OCI-M2 (cell line): Measurements from ENCODE around the gene PRDM5.

ENCODE experiments used
- DNase-seq: peaks from one replicate; lab custom pipeline; 2025; ENCODE audit not compliant: unreplicated experiment; lab: John Stamatoyannopoulos, UW

The PRDM5 gene

DNA sequence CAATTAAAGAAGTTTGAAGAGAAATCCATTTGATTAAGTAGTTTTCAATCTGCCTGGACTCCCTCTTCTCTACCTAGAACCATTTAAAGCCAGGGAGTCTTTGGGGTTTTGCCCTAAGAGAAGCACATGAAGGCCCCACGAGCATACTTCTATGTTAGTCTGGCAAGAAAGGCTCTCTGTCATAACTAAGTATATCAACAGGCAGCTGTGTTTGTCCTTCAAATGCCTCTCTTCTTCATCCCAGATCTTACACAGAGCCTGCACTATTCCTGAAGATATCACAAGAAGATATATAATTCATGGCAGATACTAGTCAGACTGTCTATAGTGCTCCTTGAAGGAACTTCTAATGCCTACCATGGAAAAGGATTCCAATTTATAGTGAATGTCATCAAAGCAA, 206.2 kb downstream of the PRDM5 start:
- no peak for DNase-seq

DNA sequence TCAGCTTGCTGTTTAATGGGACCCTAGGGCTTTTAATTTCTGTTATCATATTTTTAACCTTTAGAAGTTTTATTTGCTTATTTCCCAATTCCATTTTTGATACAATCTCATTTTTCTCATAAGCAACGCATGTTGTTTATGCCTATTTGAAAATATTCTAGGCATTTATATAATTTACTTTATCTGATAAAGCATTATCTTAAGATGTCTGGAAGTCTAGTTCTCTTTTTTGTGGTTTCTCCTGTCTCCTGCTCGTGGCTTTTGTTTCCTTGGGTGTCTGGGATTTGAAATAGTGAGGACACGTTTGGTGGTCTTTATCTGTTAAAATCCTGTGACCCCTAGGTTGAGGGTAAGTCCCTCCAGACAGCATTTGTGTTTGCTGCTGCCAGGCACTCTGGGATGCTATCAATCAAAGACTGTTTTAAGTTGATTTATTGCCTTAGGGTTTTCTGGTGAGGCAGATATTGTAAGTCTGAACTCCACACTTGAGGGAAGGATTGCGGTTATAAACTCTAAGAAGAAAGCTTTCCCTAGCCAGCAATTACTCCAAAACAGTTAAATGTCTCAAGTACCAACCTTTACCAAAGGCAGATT, 208.0 kb downstream of the PRDM5 start:
- no peak for DNase-seq

DNA sequence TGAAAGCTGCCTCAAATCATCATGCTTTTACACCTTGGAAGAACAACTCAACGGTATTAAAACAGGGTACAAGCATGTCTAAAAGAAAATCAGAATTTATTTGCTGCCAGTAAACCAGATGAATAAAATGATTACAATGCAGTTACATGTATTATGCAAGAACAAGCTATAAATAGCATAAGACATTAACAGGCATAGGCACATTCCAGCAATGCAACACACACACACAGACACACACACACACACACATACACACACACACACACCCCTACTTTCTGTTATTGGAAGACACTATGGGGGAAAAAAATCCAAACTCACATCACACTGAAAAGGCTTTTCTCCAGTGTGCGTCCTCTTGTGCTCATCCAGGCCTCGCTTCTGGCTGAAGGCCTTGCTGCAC, 212.5 kb downstream of the PRDM5 start:
- DNase-seq, result no peak

DNA sequence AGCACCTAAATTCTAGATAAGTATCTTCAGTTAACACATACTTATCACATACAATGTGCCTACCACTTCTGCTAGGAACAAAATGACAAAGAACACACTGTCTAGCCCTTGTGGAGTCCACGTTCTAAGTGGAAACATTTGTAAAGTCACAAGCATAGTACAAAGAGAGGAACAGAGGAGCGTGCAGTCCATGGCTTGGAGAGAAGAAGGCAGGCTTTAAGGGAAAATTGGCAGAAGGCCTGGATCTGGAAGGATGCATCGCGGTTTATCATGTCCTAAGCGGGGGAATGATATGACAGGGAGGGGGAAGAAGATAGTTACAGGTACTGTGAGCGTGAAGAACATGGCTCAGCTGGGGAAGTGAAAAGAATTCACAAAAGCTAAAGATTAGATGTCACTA, 218.0 kb downstream of the PRDM5 start:
- no peak for DNase-seq

DNA sequence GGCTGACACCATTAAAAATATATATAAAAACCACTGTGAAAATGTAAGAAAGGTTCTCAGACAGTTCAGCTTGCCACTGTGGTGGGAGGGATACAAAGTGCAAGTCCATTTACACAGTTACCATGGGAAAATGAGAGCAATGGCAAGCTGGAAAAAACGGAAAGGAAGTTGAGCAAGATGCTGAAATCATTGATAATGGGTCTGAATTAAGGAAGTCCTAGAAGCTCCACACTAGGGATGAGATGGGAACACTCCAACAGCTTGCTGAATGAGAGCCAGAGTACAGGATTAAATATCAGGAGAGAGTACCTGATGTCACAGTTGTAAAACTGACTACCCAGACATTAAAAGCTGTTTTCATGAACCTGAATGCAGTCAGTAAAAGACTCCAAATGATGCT, 218.6 kb downstream of the PRDM5 start:
- no peak for DNase-seq

DNA sequence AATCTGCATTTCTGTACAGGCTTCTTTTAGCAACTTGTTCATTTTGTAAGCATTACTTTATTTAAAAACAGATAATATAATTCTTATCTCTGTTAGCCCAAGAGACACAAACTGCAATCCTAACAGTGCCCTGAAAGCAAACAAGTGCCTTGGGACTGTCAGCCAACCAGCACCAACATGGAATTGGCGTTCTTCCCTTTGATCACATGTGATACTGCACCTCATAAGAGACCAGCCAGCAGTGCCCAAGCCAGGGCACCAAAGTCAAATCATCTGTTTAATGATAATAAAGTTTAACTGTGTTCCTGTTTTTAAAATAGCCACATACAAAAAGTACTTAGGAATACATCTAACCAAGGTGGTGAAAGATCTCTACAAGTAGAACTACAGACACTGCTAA, 223.2 kb downstream of the PRDM5 start:
- DNase-seq, result no peak

DNA sequence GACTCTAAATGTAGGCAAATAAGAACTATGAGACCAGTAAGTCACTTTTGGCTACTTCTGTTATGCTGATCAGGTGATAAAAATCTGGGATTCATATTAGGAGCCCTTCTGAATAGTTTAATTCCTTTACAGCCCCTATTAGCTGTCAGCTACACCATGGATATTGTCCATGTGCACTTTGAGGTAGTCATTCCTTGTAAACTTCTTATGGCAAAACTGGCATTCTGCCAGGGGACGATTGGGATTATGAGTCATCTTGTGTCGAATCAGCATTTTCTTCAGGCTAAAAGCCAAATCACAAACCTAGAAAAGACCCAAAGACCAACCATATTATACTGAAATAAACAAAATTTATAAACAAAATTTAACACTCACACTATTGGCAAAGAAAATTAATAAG, 227.6 kb downstream of the PRDM5 start:
- no peak for DNase-seq

DNA sequence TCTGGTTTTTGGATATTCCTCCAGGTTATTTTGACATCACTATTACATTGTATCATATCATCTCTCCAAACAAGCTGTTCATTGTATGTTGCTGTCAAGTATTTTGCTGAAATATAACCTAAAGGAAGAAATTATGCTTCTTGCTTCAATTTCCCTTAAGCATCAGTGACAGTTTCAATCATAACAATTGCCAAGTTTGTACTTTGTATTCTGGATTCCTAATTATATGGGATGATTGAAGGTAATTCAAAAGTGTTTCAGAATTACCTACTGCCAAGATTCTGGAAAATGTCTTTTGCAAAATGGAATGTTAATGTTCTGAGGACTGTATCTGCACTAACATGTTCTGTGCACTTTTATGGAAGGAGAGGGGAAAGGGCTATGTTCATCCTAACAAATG, 228.7 kb downstream of the PRDM5 start:
- DNase-seq, result no peak

DNA sequence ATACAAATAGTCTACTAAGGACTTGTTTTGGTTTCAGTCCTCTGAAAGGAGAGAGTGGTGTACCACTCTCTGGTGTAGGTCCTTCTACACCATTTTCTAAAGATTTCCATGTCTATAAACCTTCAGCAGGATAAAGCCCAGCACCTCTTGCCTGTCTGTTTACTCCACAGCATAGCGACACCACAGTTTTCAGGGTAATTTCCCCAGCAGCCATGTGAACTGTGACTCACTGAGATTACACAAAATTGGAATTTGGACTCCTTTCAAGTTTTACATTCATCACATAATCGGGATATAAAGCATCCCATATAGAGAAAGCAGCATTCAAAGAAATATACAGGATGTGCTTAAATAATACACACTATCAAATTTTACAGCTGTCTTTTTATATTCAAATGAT, 229.6 kb downstream of the PRDM5 start:
- no peak for DNase-seq

DNA sequence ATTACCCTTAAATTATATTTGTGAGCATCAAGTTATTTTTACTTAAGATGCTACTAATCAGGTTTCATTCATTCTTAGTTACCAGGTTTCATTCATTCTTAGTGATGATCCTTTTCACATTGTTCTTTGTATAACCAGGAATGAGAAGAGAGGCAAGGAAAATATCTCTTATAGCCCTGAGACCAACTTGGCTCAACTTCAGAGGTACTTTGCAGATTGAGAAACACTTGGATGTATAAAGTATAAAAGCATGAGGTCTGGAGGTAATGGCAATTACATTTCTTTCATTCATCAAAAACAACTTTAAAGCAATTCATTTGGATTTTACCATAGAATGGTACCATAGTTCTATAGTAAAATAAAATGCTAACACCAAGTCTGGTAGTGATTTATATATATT, 231.0 kb downstream of the PRDM5 start:
- DNase-seq, result no peak

DNA sequence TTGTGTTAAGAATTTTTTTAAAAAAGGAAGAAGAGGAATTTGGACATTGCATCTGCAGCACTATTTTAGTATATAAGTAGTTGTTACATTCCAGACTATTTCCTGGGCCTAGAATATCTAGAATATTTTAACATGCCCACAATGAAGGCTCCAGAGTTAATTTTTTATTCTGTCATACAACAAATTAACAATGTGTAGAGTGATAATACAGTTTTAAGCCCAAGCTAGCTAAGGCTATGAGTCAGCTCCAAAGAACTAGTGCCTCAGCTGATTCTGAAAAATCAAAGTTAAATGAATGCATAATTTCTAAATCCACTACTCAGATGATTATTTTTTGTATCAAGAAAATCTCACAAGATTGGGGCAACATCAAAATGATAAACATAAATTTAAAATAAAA, 231.4 kb downstream of the PRDM5 start:
- no peak for DNase-seq

DNA sequence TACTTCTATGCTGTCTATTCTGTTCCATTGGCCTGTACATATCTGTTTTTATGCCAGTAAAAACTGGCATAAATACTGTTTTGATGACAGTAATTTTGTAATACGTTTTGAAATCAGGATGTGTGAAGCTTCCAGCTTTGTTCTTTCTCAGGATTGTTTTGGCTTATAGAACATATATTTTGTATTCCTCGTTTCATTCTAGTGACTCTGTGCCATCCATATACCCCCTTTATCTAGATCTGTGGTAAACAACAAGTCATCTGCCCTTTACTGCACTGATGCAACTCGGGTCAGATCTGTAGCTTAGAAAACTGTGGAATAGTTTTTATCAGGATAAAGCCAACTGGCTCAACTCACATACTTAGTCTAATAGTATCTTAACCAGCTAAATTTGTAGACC, 233.7 kb downstream of the PRDM5 start:
- no peak for DNase-seq

DNA sequence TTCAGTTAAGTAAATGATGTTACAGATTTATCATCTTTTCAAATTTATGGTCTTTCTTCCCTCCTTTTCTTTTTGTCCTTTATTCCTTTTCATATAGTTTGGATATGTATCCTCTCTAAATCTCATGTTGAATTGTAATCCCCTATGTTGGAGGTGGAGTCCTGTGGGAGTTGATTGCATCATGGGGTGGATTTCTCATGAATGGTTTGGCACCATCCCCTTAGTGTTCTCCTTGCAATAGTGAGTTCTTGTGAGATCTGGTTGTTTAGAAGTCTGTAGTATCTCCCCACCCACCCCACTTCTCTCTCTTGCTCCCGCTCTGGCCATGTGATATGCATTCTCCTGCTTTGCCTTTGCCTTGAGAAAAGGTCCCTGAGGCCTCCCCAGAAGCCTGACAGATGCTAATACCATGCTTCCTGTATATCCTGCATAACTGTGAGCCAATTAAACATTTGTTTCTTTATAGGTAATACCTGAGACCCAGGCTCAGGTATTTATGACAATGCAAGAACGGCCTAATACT, 236.7 kb downstream of the PRDM5 start:
- no peak for DNase-seq

DNA sequence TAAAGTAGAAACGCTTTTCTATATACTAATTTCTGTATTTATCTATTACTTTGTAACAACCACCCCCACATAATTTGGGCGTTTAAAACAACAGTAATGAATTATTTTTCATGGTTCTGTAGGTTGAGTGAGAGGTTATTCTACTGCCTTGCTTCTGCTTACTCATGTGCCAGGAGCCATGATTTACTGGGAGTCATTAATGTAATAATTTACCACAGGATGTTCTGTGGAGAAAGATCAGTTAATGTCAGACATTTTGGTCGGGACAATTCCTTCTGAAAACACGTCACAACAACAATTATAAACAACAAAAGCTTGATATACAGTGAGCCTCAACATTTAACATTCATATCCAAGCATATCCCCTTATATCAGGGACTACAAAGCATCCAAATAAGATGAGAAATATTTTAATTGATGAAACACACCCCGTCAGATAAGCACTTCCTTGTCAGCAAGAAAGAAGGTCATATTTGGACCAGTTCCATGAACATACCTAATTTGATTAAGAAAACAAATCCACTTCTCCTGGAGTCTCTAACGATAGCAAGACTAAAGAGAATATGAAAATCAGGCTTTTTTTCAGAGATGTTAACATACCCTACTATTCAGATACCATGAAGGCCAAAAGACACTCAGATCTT, 238.5 kb downstream of the PRDM5 start:
- DNase-seq, result no peak

DNA sequence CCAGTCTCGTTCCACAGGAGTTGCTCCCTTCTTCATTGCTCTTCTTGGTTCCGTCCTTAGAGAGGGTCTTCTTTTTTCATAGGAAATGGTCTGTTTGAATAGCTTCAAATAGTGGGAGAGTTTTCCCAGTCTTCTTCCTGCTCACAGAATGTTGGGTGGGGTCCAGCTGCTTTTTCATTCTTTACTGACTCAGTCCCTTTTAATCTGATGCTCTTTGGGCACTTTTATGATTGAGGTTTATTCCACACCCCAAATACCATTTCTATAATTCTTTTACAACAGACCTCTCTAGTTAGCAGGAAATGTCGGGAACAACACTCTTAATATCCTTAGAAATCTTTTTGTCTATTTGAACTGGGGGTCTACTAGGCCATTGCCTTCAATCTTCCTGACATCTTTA, 239.5 kb downstream of the PRDM5 start:
- no peak for DNase-seq

DNA sequence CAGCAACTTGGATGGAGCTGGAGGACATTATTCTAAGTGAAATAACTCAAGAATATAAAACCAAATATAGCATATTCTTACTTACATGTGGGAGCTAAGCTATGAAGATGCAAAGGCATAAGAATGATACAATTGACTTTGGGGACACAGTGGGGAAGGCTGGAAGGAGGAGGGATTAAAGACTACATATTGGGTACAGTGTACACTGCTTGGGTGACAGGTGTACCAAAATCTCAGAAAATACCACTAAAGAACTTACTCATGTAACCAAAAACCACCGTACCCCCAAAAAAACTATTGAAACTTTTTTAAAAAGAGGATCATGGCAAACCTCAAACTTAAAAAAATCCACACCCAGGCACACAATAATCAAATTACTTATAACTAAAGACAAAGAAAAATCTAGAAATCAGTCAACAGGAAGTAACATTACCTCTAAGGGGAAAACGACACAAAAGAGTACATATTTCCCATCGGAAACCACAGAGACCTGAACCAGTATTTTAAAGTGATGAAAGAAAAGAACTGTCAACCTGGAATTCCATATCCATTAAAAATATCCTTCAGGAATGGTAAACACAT, 241.8 kb downstream of the PRDM5 start:
- no peak for DNase-seq

DNA sequence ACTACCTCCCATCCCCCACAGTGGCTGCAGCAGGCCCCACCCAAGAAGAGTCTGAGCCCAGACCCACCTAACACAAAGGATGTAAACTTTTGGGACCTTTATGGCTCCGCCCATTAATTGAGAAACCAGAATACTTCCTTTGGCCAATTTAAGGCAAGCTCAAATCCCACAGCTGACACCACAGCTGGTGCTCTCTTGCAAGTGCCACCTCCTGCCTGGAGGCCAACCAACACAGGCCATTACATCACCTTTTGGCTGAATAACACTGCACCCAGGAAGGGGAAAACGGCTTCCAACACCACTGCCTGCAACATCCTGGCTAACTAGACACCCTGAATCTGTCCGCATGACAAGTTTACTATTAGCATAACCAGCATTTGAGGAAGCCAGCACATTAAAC, 248.8 kb downstream of the PRDM5 start:
- no peak for DNase-seq

DNA sequence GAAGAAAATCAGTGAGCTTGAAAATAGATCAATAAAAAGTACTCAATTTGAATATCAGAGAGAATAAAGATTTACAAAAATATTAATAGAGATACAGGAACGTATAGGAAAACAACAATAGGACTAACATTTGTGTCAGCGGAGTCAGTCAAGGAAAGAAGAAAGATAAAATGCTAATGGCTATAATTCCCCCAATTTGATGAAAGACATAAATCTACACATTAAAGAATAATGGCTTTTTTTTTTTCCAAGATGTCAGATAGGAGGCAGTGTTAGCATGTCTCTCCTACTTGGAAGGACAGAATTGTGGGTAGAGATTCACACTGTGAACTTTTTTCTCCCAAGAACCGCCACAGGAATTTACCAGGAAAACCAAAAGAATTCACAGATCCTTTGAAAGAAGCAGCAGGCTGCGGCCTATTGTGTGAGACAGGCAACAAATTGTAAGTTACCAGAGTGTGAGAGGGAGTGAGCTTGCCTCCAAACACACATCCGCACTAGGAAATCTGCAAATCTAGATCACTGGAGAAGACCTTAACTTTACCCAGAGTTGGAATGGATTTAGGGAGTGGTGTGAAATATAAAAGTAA, 249.9 kb downstream of the PRDM5 start:
- no peak for DNase-seq

DNA sequence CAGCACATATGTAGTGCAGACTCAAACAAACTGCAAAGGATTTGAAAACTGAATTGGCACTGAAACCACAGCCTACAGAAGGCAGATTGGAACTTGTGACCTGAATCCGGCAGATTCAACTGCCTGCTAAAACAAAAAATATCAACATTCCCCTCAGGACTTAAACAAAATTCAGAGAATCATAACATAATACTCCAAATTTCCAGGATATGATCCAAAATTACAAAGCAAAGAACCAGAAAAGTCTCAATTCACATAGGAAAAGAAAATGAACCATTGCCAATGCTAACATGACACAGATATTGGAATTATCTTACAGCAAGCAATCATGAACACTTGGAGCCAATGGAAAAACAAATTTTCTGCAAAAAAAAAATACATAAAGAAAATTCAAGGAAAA, 250.4 kb downstream of the PRDM5 start:
- DNase-seq, result no peak

DNA sequence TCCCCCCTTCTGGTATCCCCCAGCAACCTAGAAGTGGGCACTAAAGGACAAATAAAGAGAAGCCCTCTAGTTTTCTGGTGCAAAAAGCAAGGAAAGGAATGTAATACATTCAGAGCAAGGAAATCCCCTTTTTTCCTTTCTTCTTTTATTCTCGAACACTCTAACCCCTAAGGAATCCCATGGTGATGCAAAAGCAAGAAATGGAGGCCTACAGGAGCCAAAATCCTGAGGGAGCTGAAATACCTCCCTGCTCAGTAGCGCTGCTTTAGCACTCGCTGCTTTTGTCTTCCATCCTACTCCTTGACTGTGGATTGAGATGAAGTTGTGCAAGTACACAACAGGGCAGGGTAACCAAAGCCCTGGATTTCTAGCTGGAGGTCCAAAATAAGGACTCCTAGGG, 251.0 kb downstream of the PRDM5 start:
- DNase-seq, result no peak

DNA sequence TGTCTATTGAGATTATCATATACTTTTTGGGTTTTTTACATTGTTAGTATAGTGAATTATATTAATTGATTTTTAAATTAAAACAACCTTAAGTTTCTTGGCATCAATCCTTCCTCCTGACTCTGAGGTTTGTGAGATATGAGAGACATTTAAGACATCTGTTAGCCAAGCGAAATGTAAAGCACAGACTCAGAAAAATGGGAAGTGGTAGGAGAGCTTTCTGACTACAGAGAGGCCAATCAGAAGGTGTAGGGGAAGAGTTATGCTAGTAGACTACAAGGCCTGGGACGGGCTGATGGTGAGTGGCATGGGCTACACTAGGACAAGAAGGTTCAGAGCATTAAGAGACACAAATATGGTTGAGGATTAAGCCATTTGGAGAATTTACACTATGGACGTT, 255.4 kb downstream of the PRDM5 start:
- no peak for DNase-seq

DNA sequence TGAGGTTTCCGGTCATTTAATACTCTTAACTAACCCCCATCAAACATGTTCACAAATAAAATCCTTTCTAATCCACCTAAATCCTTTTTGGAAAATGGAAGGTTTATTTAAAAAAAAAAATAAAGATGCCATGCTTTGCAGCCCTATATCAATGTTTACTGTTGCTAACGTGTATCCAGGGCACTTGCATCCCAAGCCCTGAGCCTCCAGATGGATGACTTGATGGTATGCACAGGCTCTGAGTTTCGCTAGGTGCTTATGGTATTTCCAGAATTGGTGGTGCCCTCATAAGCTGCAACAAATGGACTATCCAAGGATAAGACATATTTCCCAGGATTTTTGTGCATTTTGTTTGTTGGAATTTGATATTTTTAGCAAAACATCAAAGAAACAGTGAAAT, 257.7 kb downstream of the PRDM5 start:
- DNase-seq, result no peak
